HG02763 (cell line): Measurements from ENCODE around the gene MBOAT1.

Experiments
- ATAC-seq: cut with Tn5 transposase; IDR thresholded peaks from one replicate; pipeline ENCODE4 v1.9.1; 2021; ENCODE audit warnings: mild to moderate bottlenecking, moderate library complexity; ENCODE audit not compliant: unreplicated experiment

Gene MBOAT1

DNA sequence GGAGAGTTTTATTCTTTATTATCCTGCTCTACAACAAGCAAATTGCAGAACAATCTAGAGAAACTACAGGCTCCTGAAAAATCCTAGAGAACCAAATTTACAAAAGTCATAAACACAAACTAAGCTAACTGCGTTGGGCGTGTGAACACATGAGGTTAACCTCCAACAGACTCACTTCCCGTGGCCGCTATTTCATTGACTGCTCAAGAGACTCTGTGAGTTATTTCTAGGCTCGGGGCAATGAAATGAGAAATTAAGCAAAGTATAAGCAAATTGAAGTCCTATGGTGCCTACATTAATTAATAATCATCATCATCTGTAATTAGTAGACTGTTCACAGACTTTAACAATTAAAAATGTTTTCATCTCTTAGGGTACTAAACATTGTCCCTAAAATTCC lies 100.0 kb downstream of the MBOAT1 start:
- ATAC-seq, result no peak

DNA sequence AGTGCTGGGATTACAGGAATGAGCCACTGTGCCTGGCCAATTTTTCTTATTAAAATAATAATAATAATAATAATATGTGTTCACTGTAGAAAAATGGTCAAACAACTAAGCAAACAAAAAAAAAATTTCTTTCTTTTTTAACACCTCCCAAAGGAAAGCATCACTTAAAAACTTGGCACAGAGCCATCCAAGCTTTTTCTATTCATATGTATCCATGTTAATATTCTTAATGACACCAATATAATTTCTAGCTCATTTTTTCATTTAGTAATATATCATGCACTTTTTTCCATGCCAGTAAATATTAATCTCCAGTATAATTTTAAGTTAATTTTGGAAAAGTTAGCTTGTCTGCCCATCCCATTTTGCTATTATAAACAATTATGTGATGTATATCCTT lies 101.8 kb downstream of the MBOAT1 start:
- ATAC-seq, result no peak

DNA sequence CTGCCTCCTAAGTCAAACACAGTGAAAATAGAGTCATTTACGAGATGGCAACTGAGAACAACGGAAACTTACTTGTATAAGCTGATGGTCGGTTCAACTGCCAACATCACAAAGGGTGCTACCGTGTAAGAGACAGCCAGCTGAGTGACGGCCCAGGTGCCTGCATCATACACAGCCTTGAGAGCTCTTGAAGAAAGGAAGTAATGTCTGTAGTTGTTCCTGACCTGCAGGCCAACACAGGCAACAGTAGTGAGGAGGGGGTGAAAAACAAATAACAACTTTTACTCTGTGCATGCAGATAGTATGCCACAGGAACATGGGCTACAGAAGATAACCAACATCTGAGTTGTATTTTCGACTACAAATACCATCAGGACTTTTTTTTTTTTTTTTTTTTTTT lies 102.7 kb downstream of the MBOAT1 start:
- ATAC-seq, result no peak

DNA sequence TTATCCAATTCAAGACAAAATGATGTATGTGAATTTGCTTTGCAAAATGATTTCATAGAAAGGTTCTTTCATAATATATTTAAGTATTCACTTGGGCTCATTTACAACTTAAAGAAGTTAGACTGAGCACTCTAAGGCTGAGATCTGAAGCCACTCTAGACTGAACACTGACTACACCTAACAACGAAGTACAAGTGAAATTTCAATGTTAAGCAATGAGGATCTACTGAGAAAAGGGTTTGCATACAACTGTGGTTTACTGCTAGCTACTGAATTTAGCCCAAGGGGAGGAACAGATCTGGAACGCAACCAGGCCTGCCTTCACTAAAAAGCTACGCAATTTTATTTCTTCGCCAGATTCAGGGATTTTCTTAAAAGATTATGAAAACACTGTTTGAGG lies 106.4 kb downstream of the MBOAT1 start:
- ATAC-seq, result no peak

DNA sequence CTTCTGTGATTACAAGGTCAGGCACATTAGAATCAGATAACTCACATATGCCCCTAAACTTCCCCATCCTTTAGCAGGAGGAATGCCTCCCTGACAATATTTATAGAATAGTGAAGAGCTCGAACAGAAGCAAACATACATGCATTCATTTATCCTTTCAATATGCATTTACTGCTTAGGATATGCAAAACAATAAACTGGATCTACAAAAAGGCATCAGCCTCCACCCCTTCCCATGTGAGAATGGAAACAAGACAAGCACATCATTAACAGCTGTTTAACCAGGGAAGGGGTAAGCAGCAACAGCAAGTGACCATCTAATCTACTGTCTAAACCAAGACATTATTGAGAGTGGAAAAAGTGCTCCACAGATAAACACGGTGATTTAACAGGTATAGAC lies 107.6 kb downstream of the MBOAT1 start:
- no peak for ATAC-seq

DNA sequence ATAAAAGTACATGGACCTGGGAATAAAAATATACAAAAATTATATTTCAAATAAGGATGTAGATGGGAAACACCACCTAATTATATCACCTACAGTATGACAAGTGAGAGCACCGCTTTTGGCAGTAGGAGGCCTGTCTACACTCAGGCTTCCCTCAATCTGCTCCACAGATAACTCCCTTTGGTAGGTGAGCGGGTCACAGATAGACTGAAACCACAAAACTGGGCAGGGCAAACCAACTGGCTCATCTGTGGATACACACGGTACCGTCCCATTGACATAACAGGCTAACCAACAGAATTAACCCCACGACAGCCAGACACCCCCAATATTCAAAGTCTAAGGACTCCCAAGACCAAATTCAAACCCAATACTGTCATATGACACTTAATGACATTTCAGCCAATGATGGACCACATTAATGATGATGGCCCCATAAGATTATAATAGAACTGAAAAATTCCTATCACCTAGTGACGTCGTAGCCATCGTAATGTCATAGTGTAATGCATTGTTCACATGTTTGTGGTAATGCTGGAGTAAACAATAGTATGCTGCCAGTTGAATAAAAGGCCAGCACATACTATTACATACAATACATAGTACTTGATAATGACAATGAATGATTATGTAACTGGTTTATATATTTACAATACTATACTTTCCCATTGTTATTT lies 109.7 kb downstream of the MBOAT1 start:
- no peak for ATAC-seq

DNA sequence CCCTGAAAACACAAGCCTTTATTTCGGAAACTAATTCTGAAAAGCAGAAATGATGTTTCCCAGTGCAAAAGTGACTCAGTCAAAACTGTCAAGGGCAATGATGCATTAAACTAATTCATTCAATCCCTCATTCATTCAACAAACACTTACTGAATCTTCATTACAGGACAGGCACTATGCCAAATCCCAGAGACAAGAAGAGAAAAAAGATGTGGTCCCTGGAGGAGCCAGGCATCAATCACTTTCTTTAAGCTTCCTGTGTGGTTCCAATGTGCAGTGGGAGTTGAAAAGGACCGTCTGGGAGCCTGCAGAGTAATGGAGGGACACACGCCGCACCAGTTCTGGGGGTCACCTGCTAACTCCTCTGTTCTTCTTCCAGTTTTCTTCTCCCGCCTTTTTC lies 113.1 kb downstream of the MBOAT1 start:
- no peak for ATAC-seq

DNA sequence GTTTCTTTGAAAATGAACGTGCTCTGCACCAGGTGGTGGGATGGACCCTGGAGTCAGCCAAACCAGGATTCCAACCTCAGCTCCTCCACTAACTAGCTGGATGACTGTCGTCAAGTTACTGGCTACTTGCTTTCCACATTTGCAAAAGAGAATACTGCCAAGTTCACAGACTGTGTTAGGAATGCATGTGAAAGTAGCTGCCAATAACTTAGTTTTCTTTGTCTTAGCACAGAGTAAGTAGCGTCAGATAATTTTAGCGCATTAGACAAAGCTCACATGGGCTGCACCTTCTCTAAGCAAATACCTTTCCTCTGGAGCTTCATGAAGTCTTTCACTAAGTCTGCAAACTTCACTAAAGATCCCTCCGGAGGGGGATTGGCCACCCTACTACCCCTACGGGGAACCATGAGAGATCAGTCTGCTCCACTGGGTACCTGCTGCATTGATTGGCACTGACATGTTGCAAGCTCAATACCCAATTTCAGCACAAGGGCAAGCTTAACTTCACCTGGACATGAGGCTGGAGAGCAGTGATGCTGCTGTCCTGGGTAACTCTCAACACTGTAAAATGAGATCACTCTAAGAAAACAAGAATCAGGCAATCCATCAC lies 113.9 kb downstream of the MBOAT1 start:
- ATAC-seq, result no peak

DNA sequence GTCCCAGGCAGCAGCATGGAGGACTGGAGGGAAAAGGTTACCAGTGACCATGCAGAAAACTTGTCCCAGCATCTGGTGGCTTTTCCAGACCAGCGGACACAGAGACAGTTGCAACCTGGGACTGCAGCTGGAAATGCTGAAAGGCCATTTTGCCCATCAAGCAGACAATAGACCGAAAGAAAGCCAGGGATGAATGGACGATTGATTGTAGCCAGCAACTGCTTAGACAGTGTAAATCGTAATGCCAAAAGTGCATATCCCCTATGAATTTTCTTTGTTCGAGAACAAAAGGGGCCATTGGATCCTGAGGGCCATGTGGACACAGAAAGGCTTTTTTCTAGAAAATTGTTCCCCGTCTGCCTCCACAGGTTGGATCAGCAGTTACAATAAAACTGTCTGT lies 115.7 kb downstream of the MBOAT1 start:
- ATAC-seq, result no peak

DNA sequence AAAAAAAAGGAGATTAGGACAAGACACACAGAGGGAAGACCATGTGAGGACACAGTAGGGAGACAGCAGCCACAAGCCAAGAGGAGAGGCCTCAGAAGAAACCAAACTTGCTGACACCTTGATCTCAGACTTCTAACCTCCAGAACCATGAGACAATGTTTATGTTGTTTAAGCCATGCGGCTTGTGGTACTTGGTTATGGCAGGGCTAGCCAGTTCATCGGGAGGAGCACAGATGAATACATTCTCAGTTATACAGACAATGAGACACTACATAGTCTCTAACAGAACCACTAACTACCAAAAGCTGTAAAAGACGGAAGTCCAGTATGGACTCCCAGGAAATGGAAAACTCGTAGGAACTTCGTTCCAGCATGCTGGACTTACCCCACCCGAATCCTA lies 116.8 kb downstream of the MBOAT1 start:
- ATAC-seq, result no peak

DNA sequence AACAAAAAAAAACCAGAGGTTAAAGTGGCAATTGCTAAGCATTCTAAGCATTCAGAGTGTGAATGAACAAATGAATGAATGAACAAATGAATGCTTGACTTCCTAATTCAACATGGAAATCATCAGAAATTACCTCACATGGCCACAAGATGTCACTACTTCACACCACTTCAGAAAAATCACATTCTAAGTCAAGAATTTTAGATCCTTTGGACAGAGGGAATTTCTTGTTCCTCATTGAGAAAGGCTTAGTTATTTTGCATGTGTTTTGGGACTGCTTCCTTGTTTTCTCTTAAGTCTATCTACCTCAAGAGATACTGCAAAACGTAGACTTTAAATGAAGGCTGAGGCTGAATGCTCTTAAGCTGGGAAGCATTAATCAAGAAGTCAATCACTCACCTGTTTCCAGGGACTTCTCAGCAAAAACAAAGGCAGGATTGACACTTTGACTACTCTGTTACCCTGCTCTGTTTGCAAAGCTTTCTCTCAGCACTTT lies 120.2 kb downstream of the MBOAT1 start:
- no peak for ATAC-seq

DNA sequence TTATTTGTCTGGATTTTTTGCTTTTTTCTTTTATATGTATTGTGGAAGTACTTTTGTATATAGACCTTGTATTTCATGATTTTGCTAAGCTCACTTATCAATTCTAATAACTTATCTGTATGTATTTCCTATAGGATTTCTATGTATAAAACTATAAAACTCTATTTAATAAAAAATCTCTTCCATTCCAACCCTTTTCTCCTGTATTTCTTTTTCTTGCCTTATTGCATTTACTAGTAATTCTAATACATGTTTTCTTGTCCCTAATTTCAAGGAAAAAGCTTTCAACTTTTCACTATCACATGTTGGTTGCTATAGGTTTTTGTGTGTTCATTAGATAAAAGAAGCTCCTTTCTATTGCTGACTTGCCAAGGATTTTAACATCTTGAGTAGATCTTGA lies 125.3 kb downstream of the MBOAT1 start:
- ATAC-seq, result no peak

DNA sequence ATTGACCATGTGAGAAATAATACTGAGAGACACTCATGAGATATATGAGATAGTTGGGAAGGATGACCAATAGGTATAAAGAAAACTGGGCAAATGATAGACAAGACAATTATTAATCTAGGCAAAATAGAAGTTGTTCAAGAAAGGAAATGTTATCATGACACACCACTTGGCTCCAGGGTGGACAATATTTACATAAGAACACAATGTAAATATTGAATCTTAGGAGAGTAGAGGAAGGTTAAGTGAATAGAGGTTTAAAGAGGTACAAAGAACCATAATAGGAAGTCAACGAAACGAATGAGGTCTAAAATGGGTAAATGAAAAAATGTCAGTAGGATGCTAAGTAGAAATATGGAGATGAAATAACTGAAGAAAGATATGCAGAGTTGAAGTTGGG lies 126.5 kb downstream of the MBOAT1 start:
- ATAC-seq, result no peak

DNA sequence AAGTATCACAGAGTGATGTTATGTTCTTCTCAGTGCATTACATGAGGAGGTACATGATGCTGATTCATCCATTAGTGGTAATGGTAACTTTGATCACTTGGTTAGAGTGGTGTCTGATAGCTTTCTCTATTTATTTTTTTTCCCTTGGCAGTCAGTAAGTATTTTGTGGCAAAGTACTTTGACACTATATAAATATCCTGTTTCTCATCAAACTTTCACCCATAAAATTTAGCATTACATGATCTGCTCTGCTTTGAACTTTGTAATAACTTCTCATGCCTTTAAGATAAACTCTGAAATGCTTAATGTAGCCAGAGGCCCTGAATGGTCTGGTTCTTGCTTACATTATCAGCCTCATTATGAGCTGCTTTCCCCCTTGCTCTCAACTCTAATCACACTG lies 127.9 kb downstream of the MBOAT1 start:
- ATAC-seq, result no peak

DNA sequence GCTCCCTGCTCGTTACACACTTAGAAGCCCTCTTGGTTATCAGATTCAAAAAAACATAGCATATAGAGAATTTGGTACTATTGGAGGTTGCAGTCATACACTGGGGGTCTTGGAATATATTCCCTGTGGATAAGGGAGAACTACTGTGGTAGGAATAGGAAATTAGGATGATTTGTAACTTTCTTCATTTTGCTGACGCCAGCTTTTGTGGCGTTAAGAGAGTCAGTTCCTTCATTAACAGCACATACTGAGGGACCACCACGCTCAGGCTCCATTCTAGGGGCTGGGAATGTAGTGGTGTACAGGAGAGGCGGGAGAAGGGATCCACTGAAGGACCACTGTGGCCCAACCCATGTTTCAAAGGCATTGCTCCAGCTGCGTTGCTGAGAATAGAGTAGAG lies 140.3 kb downstream of the MBOAT1 start:
- ATAC-seq, result no peak

DNA sequence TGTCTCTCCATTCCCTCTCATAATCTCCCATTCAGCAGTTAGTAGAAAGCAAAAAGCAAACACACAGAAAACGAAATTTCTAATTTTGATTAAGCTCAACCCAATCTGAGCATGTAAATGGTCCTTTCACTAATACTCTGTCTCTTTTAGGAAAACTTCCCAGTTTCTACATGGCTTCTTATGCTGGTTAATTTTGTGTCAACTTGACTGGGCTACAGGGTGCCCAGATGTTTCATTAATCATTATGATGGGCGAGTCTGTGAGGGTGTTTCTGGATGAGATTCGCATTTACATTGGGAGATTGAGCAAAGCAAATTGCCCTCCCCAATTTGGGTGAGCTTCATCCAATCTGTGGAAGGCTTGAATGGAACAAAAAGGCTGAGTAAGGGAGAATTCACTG lies 142.2 kb downstream of the MBOAT1 start:
- no peak for ATAC-seq

DNA sequence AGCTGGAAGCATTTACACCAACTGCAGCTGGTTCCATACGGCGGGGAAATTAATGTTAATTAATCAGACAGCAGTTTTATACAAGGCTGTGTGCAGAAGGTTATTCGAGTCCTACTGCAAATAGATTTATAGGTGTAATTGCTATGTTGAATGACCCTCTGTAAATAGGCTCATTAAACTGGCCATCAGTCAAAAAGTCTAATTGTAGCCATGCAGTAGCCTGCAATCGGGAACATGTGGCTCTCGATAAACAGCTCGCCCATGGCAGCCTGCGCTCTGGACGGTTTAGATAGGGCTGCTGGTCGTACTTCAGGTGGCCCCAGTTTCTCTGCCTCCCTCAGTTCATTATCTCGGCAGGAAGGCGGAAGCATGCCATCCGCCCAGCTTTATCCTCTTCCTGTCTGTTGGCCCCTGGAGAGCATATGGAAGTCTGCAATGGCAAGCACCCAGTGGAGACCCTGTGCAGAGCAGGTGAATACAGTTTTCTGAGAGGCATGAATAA lies 143.2 kb downstream of the MBOAT1 start:
- no peak for ATAC-seq

DNA sequence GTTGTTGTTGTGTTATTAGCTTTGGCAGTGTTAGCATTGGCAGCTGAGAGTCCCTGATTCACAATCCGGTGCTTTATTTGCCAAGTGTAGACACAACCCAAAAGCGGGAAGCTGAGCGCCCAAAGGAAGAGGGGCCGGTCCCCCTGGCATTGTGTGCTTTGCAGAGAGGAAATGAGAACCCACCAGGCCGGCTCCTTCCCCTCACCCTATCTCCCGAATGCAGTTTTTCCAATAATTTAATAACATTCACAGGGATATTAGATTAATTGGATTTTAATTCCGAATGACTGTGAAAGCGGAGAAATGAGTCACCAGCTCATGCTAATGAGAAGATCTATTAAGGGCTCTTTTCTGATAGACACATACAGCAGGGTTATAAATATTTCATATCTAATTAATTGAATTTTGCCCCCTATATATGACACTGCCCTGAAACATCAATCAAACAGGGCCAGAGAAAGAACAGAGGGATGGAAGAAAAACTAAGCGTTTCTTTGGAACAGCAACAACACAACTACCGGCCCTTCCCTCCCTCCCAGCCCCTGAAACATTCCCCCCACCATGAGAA lies 143.8 kb downstream of the MBOAT1 start:
- no peak for ATAC-seq

DNA sequence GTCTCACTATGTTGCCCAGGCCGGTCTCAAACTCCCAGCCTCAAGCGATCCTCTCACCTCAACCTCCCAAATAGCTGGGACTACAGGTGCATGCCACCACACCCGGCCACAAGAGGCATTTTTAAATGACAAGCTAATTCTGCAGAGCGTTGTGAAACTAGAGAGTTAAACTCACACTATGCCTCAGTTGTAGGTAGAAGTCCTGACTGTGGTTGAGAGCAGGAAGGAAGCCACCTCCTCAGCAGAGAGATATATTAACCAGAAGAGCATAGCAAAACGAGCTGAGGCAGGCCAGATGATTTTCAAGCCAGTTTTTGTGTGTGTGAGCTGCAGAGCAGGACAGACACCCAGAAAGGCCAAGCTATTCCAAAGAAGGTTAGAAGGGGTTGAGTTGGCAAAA lies 150.3 kb downstream of the MBOAT1 start:
- ATAC-seq, result no peak

DNA sequence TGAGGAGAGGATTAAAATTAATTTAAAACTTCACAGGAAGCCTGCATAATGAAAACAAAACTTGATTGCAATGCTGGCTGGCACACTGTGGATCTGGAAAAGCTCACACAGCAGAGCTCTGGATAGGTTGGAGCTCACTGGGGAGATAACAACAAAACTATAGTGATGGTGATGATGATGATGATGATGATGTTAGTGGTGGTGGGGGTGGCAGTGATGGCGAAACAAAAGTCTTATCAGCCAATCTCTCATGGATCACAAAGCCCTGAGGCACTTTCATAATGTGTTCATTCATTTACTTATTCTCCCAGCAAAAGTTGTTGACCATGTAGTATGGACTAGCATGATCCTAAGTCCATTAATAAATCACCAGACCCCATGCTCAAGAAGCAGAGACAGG lies 152.0 kb downstream of the MBOAT1 start:
- no peak for ATAC-seq

DNA sequence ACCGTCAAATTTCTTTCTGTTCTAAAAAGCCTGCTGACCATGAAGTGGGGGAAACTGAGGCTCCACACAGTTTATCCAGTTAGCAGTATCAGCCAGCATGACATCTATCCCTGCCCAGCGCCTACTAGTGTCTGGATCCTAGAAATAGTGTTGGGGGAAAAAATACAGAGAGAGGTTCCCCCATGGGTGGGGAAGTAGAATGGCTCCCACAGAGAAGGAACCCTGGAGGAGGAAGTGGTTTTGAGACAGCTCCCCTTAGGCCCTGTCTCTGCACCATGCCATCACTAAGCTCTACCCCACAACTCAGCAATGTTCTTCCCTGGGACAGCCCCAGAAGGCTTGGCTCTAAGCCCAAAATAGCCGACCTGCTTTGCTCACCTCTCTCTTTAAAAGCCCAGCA lies 153.4 kb downstream of the MBOAT1 start:
- no peak for ATAC-seq

DNA sequence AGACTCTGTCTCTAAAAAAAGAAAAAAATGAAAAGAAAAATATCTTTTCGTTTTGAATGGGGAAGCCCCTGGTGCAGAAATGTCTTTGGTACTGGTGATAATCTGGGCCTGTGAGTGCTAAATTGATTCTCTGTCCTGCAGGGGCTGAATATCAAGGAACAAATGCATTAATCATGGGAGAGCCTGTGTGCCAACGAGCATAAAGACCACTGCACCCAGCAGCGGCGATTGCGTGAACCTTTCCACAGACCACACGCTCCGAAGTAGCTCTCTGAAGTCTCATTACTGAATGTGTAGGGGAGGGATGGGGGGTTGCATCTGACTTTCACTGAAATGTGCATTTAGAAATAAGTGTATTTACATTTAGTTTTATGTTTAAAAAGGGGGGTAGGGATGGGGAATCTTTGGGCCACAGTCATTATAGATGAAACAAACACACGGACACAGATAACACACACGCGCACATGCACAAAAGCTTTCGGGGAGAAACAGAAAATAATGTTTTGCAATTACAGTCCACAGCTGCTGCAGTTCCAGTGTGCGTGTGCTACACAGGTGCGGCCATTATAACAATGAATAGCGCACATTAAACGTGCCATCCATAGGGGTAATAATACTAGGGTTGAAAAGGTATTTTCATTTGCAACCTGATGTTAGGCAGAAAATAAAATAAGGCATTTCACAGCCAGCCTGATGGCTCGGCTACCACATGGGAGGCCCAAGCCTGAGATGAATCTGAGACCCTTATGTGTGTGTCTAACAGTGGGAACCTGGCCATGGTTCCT lies 154.0 kb downstream of the MBOAT1 start:
- ATAC-seq, result no peak
